GM18517 (cell line): ENCODE measurements around the gene PLPPR3.

Source experiments
- ATAC-seq: cut with Tn5 transposase; IDR thresholded peaks from one replicate; pipeline ENCODE4 v1.9.1; 2021; ENCODE audit warnings: mild to moderate bottlenecking, moderate library complexity; ENCODE audit not compliant: unreplicated experiment

Gene PLPPR3

GRCh38 chr19:780935-781334 is 40.8 kb downstream of the PLPPR3 start:
- ATAC-seq, result no peak

GRCh38 chr19:778910-779653 is 42.7 kb downstream of the PLPPR3 start:
- ATAC-seq, result no peak

GRCh38 chr19:776549-776948 is 45.2 kb downstream of the PLPPR3 start:
- ATAC-seq, result no peak

- no peak for ATAC-seq
Observed at GRCh38 chr19:772730-773436, 48.9 kb downstream of the PLPPR3 start.

GRCh38 chr19:772063-772462 is 49.7 kb downstream of the PLPPR3 start:
- no peak for ATAC-seq

- ATAC-seq, result no peak
Observed at GRCh38 chr19:771332-771785, 50.4 kb downstream of the PLPPR3 start.

GRCh38 chr19:769616-770015 is 52.1 kb downstream of the PLPPR3 start:
- ATAC-seq, result no peak

GRCh38 chr19:768424-768823 is 53.3 kb downstream of the PLPPR3 start:
- ATAC-seq, result no peak

GRCh38 chr19:765179-765738 is 56.5 kb downstream of the PLPPR3 start:
- no peak for ATAC-seq

GRCh38 chr19:764301-764700 is 57.5 kb downstream of the PLPPR3 start:
- ATAC-seq, result no peak

GRCh38 chr19:763869-764268 is 57.9 kb downstream of the PLPPR3 start:
- ATAC-seq, result no peak

- ATAC-seq, result no peak
Observed at GRCh38 chr19:763181-763580, 58.6 kb downstream of the PLPPR3 start.
